ENCODE results near the gene OAF.

OAF gene

GRCh38 chr11:120254788-120255518, 44.1 kb downstream of the OAF start:
- Histone ChIP-seq H3K4me3 (ENCODE audit: low read length) (peak overlapping the region; percentile 14), H3K4me2 (ENCODE audit: low read length) (peak overlapping the region; percentile 44)

GRCh38 chr11:120255519-120255866, 44.7 kb downstream of the OAF start:
- Histone ChIP-seq H3K36me3 (ENCODE audit: control insufficient read depth, low read length) (no peaks in the 10 kb centered on the region), H3K27me3 (ENCODE audit: control insufficient read depth, low read length) (peaks cover 19% of the 10 kb centered on the region; the same call in 1 of the 2 replicates), H3K79me2 (ENCODE audit: control insufficient read depth, low read length) (no peaks in the 10 kb centered on the region), H3K9me2 (replicated peaks; ENCODE audit: control insufficient read depth, low read length) (no peaks in the 10 kb centered on the region), H3K4me1 (ENCODE audit: control insufficient read depth, low read length) (peaks cover 12% of the 10 kb centered on the region), H3F3A (ENCODE audit: control insufficient read depth, insufficient read depth) (no peaks in the 10 kb centered on the region), H3K4me3 (ENCODE audit: low read length) (peak overlapping the region; percentile 14), H3K9me3 (ENCODE audit: control insufficient read depth, insufficient read depth, low read length) (no peaks in the 10 kb centered on the region), H3K27ac (ENCODE audit: low read depth, low read length) (no peak overlapping the region), H3K4me2 (ENCODE audit: low read length) (peak overlapping the region; percentile 44), H4K20me1 (ENCODE audit: control insufficient read depth, insufficient read depth, low read depth, low read length) (no peaks in the 10 kb centered on the region)
- TF ChIP-seq CTCF (IDR thresholded peaks at IDR 0.05; ENCODE audit: low read depth, low read length, poor library complexity, severe bottlenecking) (no peak), EZH2phosphoT487 (IDR thresholded peaks at IDR 0.05; ENCODE audit: borderline replicate concordance, low read length) (no peak)

More at GRCh38 chr11:120254788-120255518, 44.1 kb downstream of the OAF start:
- Histone ChIP-seq H3K36me3 (ENCODE audit: control insufficient read depth, low read length) (no peaks in the 10 kb centered on the region), H3K9me2 (replicated peaks; ENCODE audit: control insufficient read depth, low read length) (no peaks in the 10 kb centered on the region), H3K4me1 (ENCODE audit: control insufficient read depth, low read length) (peaks cover 12% of the 10 kb centered on the region), H3K27me3 (ENCODE audit: control insufficient read depth, low read length) (peaks cover 23% of the 10 kb centered on the region), H3F3A (ENCODE audit: control insufficient read depth, insufficient read depth) (no peaks in the 10 kb centered on the region), H3K27ac (ENCODE audit: low read depth, low read length) (no peak overlapping the region), H3K9me3 (ENCODE audit: control insufficient read depth, insufficient read depth, low read length) (no peaks in the 10 kb centered on the region), H3K79me2 (ENCODE audit: control insufficient read depth, low read length) (no peaks in the 10 kb centered on the region), H4K20me1 (ENCODE audit: control insufficient read depth, insufficient read depth, low read depth, low read length) (no peaks in the 10 kb centered on the region)
- TF ChIP-seq CTCF (IDR thresholded peaks at IDR 0.05; ENCODE audit: low read depth, low read length, poor library complexity, severe bottlenecking): no peak
- no peak for TF ChIP-seq EZH2phosphoT487 (IDR thresholded peaks at IDR 0.05; ENCODE audit: borderline replicate concordance, low read length)

- no peak overlapping the region for H3K4me2 ChIP-seq (ENCODE audit: low read length)
- H3K36me3 ChIP-seq (ENCODE audit: control insufficient read depth, low read length): no peaks in the 10 kb centered on the region
- no peaks in the 10 kb centered on the region for H4K20me1 ChIP-seq (ENCODE audit: control insufficient read depth, insufficient read depth, low read depth, low read length)
- no peak overlapping the region for H3K27ac ChIP-seq (ENCODE audit: low read depth, low read length)
- H3K4me3 ChIP-seq (ENCODE audit: low read length): no peak overlapping the region
- TF ChIP-seq CTCF (IDR thresholded peaks at IDR 0.05; ENCODE audit: low read depth, low read length, poor library complexity, severe bottlenecking) (no peak), EZH2phosphoT487 (IDR thresholded peaks at IDR 0.05; ENCODE audit: borderline replicate concordance, low read length) (no peak)
- peaks cover 20% of the 10 kb centered on the region for H3K27me3 ChIP-seq (ENCODE audit: control insufficient read depth, low read length)
- H3K79me2 ChIP-seq (ENCODE audit: control insufficient read depth, low read length): no peaks in the 10 kb centered on the region
- H3K9me3 ChIP-seq (ENCODE audit: control insufficient read depth, insufficient read depth, low read length): no peaks in the 10 kb centered on the region
- H3F3A ChIP-seq (ENCODE audit: control insufficient read depth, insufficient read depth): no peaks in the 10 kb centered on the region
- H3K9me2 ChIP-seq (replicated peaks; ENCODE audit: control insufficient read depth, low read length): no peaks in the 10 kb centered on the region
- H3K4me1 ChIP-seq (ENCODE audit: control insufficient read depth, low read length): peaks cover 12% of the 10 kb centered on the region
These were observed 45.3 kb downstream of the OAF start for GRCh38 chr11:120256178-120256577.

Measured in DOHH2 (cell line).